KMS-11 (cell line): ENCODE data around the gene GLCCI1.

Source experiments
- H2AFZ ChIP-seq: fragments of 200-600 bp; sonication (generic); 2 replicates; pipeline ENCODE4 v1.6.1; 2016; ENCODE audit warnings: antibody characterized with exemption, mixed run types, low read depth
- H3K27ac ChIP-seq: fragments of 200-600 bp; sonication (generic); 2 replicates; pipeline ENCODE4 v1.6.1; 2016; ENCODE audit warnings: mild to moderate bottlenecking, mixed run types
- H3K27me3 ChIP-seq: fragments of 200-600 bp; sonication (generic); 2 replicates; pipeline ENCODE4 v1.6.1; 2017; ENCODE audit warnings: mild to moderate bottlenecking, low read depth, mixed run types, moderate library complexity; ENCODE audit not compliant: insufficient read depth
- H3K36me3 ChIP-seq: fragments of 200-600 bp; sonication (generic); 2 replicates; pipeline ENCODE4 v1.6.1; 2017; ENCODE audit warnings: mild to moderate bottlenecking, mixed run types; ENCODE audit not compliant: insufficient read depth
- H3K4me1 ChIP-seq: fragments of 200-600 bp; sonication (generic); 2 replicates; pipeline ENCODE4 v1.6.1; 2016; ENCODE audit warnings: mild to moderate bottlenecking, low read depth, mixed run types; ENCODE audit not compliant: poor library complexity, severe bottlenecking
- H3K4me2 ChIP-seq: fragments of 200-600 bp; sonication (generic); 2 replicates; pipeline ENCODE4 v1.7.0; 2016; ENCODE audit warnings: mild to moderate bottlenecking, mixed run types
- H3K4me3 ChIP-seq: fragments of 200-600 bp; sonication (generic); IDR thresholded peaks from 2 replicates; pipeline ENCODE4 v1.6.1; 2017; ENCODE audit warnings: low read depth, low read length, mixed read lengths; ENCODE audit not compliant: insufficient read depth
- H3K79me2 ChIP-seq: fragments of 200-600 bp; sonication (generic); 2 replicates; pipeline ENCODE4 v1.6.1; 2016; ENCODE audit warnings: low read depth, mixed run types; ENCODE audit not compliant: insufficient read depth
- H3K9ac ChIP-seq: fragments of 200-600 bp; sonication (generic); 2 replicates; pipeline ENCODE4 v1.6.1; 2016; ENCODE audit warnings: mild to moderate bottlenecking, mixed run types
- H4K20me1 ChIP-seq: fragments of 200-600 bp; sonication (generic); 2 replicates; pipeline ENCODE4 v1.6.1; 2016; ENCODE audit warnings: mild to moderate bottlenecking, mixed run types; ENCODE audit not compliant: insufficient read depth
- CTCF ChIP-seq: fragments of 200-600 bp; sonication (generic); conservative IDR thresholded peaks from 2 replicates; pipeline ENCODE4 v1.6.1; 2017; ENCODE audit warnings: low read depth, mild to moderate bottlenecking, antibody characterized with exemption, low read length, moderate library complexity, mixed read lengths

The GLCCI1 gene

GRCh38 chr7:8051373-8051772, 82.8 kb downstream of the GLCCI1 start:
- Histone ChIP-seq H3K4me1 (no peaks in the 10 kb centered on the region), H3K4me3 (no peak overlapping the region), H3K27ac (no peak overlapping the region), H3K79me2 (peaks cover 6% of the 10 kb centered on the region; the same call in 1 of the 2 replicates), H4K20me1 (no peaks in the 10 kb centered on the region), H3K9ac (no peak overlapping the region), H3K4me2 (no peak overlapping the region), H3K36me3 (no peaks in the 10 kb centered on the region; the same call in 1 of the 2 replicates), H3K27me3 (no peaks in the 10 kb centered on the region), H2AFZ (no peak overlapping the region)
- TF ChIP-seq CTCF = no peak

- Histone ChIP-seq H3K79me2 (peaks cover 6% of the 10 kb centered on the region; the same call in 1 of the 2 replicates), H3K4me2 (no peak overlapping the region), H3K27ac (no peak overlapping the region), H3K9ac (no peak overlapping the region), H3K4me1 (no peaks in the 10 kb centered on the region), H3K36me3 (no peaks in the 10 kb centered on the region; the same call in 1 of the 2 replicates), H3K4me3 (no peak overlapping the region), H3K27me3 (no peaks in the 10 kb centered on the region), H4K20me1 (no peaks in the 10 kb centered on the region), H2AFZ (no peak overlapping the region)
- no peak for TF ChIP-seq CTCF
Measured at GRCh38 chr7:8051998-8052397, 83.4 kb downstream of the GLCCI1 start.

GRCh38 chr7:8052824-8053223, 84.2 kb downstream of the GLCCI1 start:
- H3K4me3 ChIP-seq = no peak overlapping the region
- no peaks in the 10 kb centered on the region; the same call in 1 of the 2 replicates for H3K36me3 ChIP-seq
- H3K79me2 ChIP-seq = peaks cover 6% of the 10 kb centered on the region; the same call in 1 of the 2 replicates
- no peak overlapping the region for H2AFZ ChIP-seq
- H3K27ac ChIP-seq = no peak overlapping the region
- TF ChIP-seq CTCF = no peak
- no peaks in the 10 kb centered on the region for H3K27me3 ChIP-seq
- no peaks in the 10 kb centered on the region for H3K4me1 ChIP-seq
- H3K9ac ChIP-seq = no peak overlapping the region
- H4K20me1 ChIP-seq = no peaks in the 10 kb centered on the region
- no peak overlapping the region for H3K4me2 ChIP-seq

- Histone ChIP-seq H3K79me2 (peaks cover 6% of the 10 kb centered on the region; the same call in 1 of the 2 replicates), H3K36me3 (no peaks in the 10 kb centered on the region; the same call in 1 of the 2 replicates)
- no peak for TF ChIP-seq CTCF
Measured at GRCh38 chr7:8056439-8056838, 87.8 kb downstream of the GLCCI1 start.

More at GRCh38 chr7:8056439-8056838, 87.8 kb downstream of the GLCCI1 start:
- H3K9ac ChIP-seq = no peak overlapping the region
- H2AFZ ChIP-seq = no peak overlapping the region
- H3K27ac ChIP-seq = no peak overlapping the region
- no peaks in the 10 kb centered on the region for H4K20me1 ChIP-seq
- H3K4me1 ChIP-seq = no peaks in the 10 kb centered on the region
- no peak overlapping the region for H3K4me2 ChIP-seq
- no peaks in the 10 kb centered on the region for H3K27me3 ChIP-seq
- no peak overlapping the region for H3K4me3 ChIP-seq
